KMS-11 (cell line): ENCODE data around the gene DIPK1B.

Experiments
- H2AFZ ChIP-seq: fragments of 200-600 bp; sonication (generic); 2 replicates; pipeline ENCODE4 v1.6.1; 2016; ENCODE audit warnings: antibody characterized with exemption, mixed run types, low read depth
- H3K27ac ChIP-seq: fragments of 200-600 bp; sonication (generic); 2 replicates; pipeline ENCODE4 v1.6.1; 2016; ENCODE audit warnings: mild to moderate bottlenecking, mixed run types
- H3K27me3 ChIP-seq: fragments of 200-600 bp; sonication (generic); 2 replicates; pipeline ENCODE4 v1.6.1; 2017; ENCODE audit warnings: mild to moderate bottlenecking, low read depth, mixed run types, moderate library complexity; ENCODE audit not compliant: insufficient read depth
- H3K36me3 ChIP-seq: fragments of 200-600 bp; sonication (generic); 2 replicates; pipeline ENCODE4 v1.6.1; 2017; ENCODE audit warnings: mild to moderate bottlenecking, mixed run types; ENCODE audit not compliant: insufficient read depth
- H3K4me1 ChIP-seq: fragments of 200-600 bp; sonication (generic); 2 replicates; pipeline ENCODE4 v1.6.1; 2016; ENCODE audit warnings: mild to moderate bottlenecking, low read depth, mixed run types; ENCODE audit not compliant: poor library complexity, severe bottlenecking
- H3K4me2 ChIP-seq: fragments of 200-600 bp; sonication (generic); 2 replicates; pipeline ENCODE4 v1.7.0; 2016; ENCODE audit warnings: mild to moderate bottlenecking, mixed run types
- H3K4me3 ChIP-seq: fragments of 200-600 bp; sonication (generic); IDR thresholded peaks from 2 replicates; pipeline ENCODE4 v1.6.1; 2017; ENCODE audit warnings: low read depth, low read length, mixed read lengths; ENCODE audit not compliant: insufficient read depth
- H3K79me2 ChIP-seq: fragments of 200-600 bp; sonication (generic); 2 replicates; pipeline ENCODE4 v1.6.1; 2016; ENCODE audit warnings: low read depth, mixed run types; ENCODE audit not compliant: insufficient read depth
- H3K9ac ChIP-seq: fragments of 200-600 bp; sonication (generic); 2 replicates; pipeline ENCODE4 v1.6.1; 2016; ENCODE audit warnings: mild to moderate bottlenecking, mixed run types
- H4K20me1 ChIP-seq: fragments of 200-600 bp; sonication (generic); 2 replicates; pipeline ENCODE4 v1.6.1; 2016; ENCODE audit warnings: mild to moderate bottlenecking, mixed run types; ENCODE audit not compliant: insufficient read depth
- TF ChIP-seq, protein P1 (sequence below): fragments of 200-600 bp; sonication (generic); conservative IDR thresholded peaks from 2 replicates; pipeline ENCODE4 v1.6.1; 2017; ENCODE audit warnings: low read depth, mild to moderate bottlenecking, antibody characterized with exemption, low read length, moderate library complexity, mixed read lengths

The DIPK1B gene

DNA sequence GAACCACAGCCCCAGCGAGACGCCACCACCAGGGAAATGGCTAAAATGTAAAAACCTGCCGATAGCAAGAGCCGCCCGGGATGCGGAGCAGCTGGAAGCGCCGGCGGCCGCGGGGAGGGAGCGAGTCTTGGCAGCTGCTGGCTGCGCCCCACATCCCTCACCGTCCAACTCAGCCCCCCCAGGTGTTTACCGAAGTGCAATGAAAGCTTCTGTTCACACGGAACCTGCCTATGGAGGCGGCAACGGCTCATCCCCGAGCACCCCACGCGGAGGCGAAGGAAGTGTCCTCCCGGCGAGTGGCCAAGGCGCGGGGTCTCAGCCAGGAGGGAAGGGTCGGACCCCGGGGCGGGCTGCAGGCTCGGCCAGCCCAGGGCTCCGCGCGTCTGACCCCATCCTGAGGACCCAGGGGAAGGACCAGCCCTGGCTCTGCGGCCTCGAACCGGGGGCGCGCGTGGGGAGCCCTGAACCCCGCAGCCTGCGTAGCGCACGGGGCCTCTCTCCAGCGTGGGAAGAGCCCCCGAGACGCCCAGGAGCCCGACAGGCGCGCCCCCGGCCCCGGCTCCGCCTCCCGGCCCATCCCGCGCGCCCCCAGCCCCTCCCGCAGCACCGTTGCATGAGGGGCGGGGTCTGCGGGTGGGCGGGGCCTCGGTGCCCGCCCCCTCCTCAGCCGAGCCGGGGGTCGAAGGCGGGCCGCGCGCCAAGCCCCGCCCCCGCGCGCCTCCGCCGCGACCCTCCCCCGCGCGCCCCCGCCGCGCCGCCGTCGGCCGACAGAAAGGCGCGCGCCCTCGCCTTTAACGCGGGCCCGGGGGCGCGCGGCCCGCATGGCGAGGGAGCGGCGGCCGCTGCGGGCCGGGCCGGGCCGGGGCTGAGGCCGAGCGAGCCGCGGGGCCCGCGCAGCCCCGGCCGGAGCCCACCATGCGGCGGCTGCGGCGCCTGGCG is at the start of gene DIPK1B:
DIPK1B (plus strand) TSS at position 822 of the 939 bp plus-strand sequence; CDS start at position 916, 94 bp downstream.
- no peaks in the 10 kb centered on the region for H3K36me3 ChIP-seq
- no peaks in the 10 kb centered on the region for H3K79me2 ChIP-seq
- no peak within 1 kb of the TSS for H3K4me3 ChIP-seq
- peak within 1 kb of the TSS; percentile 97 for H3K4me2 ChIP-seq
- peak within 1 kb of the TSS; percentile 54 for H2AFZ ChIP-seq
- H3K27me3 ChIP-seq: no peaks in the 10 kb centered on the region
- TF ChIP-seq, protein P1, sequence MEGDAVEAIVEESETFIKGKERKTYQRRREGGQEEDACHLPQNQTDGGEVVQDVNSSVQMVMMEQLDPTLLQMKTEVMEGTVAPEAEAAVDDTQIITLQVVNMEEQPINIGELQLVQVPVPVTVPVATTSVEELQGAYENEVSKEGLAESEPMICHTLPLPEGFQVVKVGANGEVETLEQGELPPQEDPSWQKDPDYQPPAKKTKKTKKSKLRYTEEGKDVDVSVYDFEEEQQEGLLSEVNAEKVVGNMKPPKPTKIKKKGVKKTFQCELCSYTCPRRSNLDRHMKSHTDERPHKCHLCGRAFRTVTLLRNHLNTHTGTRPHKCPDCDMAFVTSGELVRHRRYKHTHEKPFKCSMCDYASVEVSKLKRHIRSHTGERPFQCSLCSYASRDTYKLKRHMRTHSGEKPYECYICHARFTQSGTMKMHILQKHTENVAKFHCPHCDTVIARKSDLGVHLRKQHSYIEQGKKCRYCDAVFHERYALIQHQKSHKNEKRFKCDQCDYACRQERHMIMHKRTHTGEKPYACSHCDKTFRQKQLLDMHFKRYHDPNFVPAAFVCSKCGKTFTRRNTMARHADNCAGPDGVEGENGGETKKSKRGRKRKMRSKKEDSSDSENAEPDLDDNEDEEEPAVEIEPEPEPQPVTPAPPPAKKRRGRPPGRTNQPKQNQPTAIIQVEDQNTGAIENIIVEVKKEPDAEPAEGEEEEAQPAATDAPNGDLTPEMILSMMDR: no peak
- H3K9ac ChIP-seq: peak within 1 kb of the TSS; percentile 64; the same call in 1 of the 2 replicates
- H3K4me1 ChIP-seq: peaks cover 17% of the 10 kb centered on the region
- no peaks in the 10 kb centered on the region for H4K20me1 ChIP-seq
- H3K27ac ChIP-seq: no peak within 1 kb of the TSS

GRCh38 chr9:136662656-136663581 is 49.5 kb upstream of the DIPK1B start, which contains the start of gene EGFL7:
EGFL7 (plus strand) TSS chr9:136662916; CDS start chr9:136668283, 5,367 bp downstream.
- Histone ChIP-seq H3K9ac (no peak within 1 kb of the TSS), H3K4me3 (no peak within 1 kb of the TSS), H3K4me2 (no peak within 1 kb of the TSS), H2AFZ (no peak within 1 kb of the TSS), H3K79me2 (no peaks in the 10 kb centered on the region), H3K27ac (no peak within 1 kb of the TSS), H3K4me1 (no peaks in the 10 kb centered on the region), H3K27me3 (peaks cover 90% of the 10 kb centered on the region), H4K20me1 (no peaks in the 10 kb centered on the region), H3K36me3 (no peaks in the 10 kb centered on the region)
- TF ChIP-seq, protein P1: no peak

- Histone ChIP-seq H3K79me2 (no peaks in the 10 kb centered on the region), H3K27me3 (peaks cover 85% of the 10 kb centered on the region), H3K36me3 (no peaks in the 10 kb centered on the region), H3K4me1 (peaks cover 5% of the 10 kb centered on the region), H3K4me3 (no peak overlapping the region), H3K27ac (no peak overlapping the region), H3K4me2 (no peak overlapping the region), H2AFZ (no peak overlapping the region), H4K20me1 (no peaks in the 10 kb centered on the region), H3K9ac (no peak overlapping the region)
- TF ChIP-seq, protein P1: no peak
Measured at GRCh38 chr9:136664000-136664915, 48.1 kb upstream of the DIPK1B start.
